ENCODE data around the gene ARSI. TPM values are rescaled to one million over a fixed set of nuclear protein-coding genes. Genes with fewer than 3 reads are reported as not detected.
"Not testable (repeated sequence)": the region's sequence is repeated elsewhere in the genome, so short reads cannot be mapped to it uniquely, and the experiment has no call there.

The ARSI gene
- polyA plus RNA-seq, 6 donors from 2014 or later: not detected

DNA sequence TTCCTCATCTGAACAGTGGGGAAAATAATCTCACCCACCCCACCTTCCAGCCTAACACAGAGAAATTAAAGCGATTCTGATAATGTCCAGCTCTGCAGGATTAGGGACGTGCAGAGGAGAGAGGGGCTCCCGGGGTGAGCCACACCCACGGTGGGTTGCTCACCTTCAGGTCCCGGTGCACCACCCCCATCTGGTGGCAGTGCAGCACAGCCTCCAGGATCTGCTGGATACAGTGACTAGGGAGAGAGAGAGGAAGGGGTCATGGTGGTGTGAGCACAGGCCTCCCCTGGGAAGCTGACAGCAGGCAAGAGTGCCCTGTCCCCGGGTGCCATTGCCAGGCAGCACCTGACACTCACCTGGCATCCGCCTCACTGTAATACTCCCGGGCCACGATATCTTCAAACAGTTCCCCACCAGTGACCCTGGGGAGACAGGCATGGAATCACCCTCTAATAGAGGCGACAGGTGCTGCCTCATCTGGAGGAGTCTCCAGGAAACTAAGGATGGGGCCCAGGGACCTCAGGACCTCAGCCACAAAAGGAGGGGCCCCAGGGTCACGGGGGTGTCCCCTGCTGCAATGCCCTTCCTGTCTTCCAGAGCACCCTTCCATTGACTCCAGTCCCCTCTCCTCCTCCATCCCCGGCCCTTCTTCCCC, 46.2 kb downstream of the ARSI start:
- H3K4me3 Mint-ChIP-seq: peak overlapping the region in 1 of 8 donors; percentile 53
- no peak overlapping the region for H3K27ac Mint-ChIP-seq

DNA sequence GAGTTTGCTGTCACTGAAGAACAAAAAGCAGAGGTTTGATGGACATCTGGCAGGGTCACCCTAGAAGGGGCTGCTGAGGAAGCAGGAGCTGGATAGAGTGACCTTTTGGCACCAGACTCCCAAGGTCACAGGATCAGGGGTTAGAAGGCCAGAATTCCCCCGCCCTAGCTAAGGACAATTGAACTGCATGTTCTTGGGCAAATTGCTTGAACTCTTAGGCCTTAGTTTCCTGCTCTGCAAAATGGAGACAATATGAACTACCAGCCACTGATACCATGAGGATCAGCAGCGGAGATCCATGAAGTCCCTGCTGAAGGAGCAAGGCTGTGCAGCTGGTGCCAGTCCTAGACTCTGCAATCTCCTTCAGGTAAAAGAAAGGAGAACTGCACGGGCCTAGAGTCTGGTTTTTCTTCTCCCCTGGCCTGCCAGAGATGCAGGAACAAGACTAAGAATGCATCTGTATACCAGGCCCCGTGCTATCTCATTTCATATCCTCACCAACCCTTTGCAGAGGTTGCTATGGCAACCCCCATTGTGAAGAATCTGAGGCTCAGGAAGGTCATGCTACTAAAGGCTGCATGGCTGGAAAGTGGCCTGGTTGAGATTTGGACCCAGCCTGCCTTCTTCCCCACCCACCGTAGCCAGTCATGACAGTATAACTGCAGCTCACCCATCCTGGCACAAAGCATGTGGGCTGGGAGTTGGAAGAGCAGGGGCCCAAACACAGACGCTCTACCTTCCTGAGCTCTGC, 46.9 kb downstream of the ARSI start:
- H3K9me3 Mint-ChIP-seq: no peaks in the 10 kb centered on the region
- no peaks in the 10 kb centered on the region for H3K4me1 Mint-ChIP-seq
- H3K36me3 Mint-ChIP-seq: no peaks in the 10 kb centered on the region
- peaks cover 0 to 4% (median 0%) of the 10 kb centered on the region in 3 donors for H3K27me3 Mint-ChIP-seq
- DNase-seq (no peak), ATAC-seq (ENCODE audit: low read depth in 2 of 2) (no peak)
- H3K4me3 Mint-ChIP-seq: no peak overlapping the region
- H3K27ac Mint-ChIP-seq: no peak overlapping the region

More for the DNA sequence above, 46.2 kb downstream of the ARSI start:
- DNase-seq (no peak), ATAC-seq (ENCODE audit: low read depth in 2 of 2) (no peak)
- H3K36me3 Mint-ChIP-seq: no peaks in the 10 kb centered on the region
- H3K4me1 Mint-ChIP-seq: no peaks in the 10 kb centered on the region
- H3K27me3 Mint-ChIP-seq: peaks cover 0 to 4% (median 0%) of the 10 kb centered on the region in 3 donors
- H3K9me3 Mint-ChIP-seq: no peaks in the 10 kb centered on the region

DNA sequence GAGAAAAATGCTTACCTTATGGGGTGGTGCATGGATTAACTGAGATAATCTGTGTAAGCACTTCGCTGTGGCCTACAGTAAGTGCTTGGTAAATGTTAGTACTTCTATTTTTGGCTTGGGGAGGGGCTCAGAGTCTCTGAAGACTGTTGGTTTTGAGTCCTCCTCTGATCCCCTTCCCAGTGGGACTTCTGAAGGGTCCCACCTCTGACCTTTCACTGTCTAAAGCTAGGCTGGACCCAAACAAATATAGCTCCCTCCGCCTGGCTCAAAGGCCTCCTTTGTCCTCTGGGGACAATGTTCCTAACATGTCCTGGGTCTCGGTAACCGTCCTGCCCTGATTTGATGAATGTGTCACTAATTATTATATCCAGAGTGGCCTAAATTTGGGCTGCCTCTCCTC, 47.9 kb downstream of the ARSI start:
- Mint-ChIP-seq H3K4me3 (no peak overlapping the region), H3K27ac (no peak overlapping the region), H3K27me3 (peaks cover 5 to 6% (median 5%) of the 10 kb centered on the region in 3 donors), H3K4me1 (no peaks in the 10 kb centered on the region), H3K36me3 (no peaks in the 10 kb centered on the region), H3K9me3 (no peaks in the 10 kb centered on the region)
- ATAC-seq (ENCODE audit: low read depth in 2 of 2) (no peak), DNase-seq (no peak)

DNA sequence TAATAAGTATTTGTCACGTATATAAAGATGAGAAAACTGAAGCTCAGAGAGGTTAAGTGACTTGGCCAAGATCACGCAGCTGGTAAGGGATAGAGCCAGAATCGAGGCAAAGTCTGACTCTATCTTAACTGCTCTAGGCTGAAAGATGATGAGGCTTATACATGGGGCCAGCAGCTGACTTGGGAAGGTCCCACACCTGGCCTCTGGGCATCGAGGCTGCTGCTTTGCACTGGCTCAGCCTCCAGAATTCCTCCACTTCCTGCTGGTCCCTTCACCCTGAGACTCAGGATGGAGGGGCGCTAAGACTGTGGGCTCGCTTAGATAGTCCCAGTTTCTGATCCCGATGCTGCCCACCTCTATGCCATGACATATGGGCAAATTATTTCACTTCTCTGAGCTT, 48.3 kb downstream of the ARSI start:
- Mint-ChIP-seq H3K9me3 (peaks cover 0 to under 1% (median 0%) of the 10 kb centered on the region in 7 donors), H3K4me1 (no peaks in the 10 kb centered on the region), H3K27me3 (peaks cover 7 to 9% (median 9%) of the 10 kb centered on the region in 3 donors), H3K27ac (no peak overlapping the region), H3K4me3 (no peak overlapping the region), H3K36me3 (no peaks in the 10 kb centered on the region)
- ATAC-seq (ENCODE audit: low read depth in 2 of 2): no peak
- DNase-seq: no peak

DNA sequence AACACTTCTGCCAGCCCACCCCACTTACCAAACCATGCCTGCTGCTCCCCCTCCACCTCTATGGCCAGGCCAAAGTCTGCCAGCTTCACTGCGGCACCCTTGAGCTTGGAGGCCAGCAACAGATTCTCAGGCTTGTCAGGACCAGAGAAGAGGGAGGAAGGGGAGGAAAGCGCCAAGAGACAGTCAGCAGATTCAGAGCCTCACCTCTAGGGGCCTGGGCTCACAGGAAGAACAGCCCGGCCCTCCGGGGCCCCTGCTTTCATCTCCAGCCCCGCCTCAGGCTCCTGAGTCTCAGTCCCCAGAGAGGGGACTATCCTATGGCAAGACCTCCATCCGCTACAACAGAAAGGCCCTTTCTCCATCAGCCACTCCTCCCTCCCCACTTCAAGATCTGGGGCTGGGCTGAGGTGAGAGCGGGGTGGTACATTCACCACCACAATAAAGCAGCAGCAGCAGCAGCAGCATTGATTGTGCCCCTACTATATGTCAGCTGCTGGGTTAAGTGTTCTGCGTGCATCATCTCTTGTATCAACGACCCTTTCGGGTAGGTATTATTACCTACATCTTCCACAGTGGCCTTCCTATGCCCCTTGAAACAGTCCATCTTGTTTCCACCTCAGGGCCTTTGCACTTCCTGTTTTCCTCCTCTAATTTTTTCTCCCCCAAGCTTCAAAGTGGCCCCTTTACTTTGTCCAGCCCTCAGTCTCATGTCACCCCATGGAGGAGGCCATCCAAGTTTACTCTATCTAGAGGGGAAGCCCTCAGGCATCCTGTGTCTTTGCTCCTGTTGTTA, 49.1 kb downstream of the ARSI start:
- DNase-seq (no peak), ATAC-seq (ENCODE audit: low read depth in 2 of 2) (no peak)
- Mint-ChIP-seq H3K4me3 (no peak overlapping the region), H3K27me3 (peaks cover 7 to 16% (median 9%) of the 10 kb centered on the region in 3 donors), H3K36me3 (no peaks in the 10 kb centered on the region), H3K9me3 (peaks cover 0 to 1% (median 0%) of the 10 kb centered on the region in 7 donors), H3K4me1 (no peaks in the 10 kb centered on the region), H3K27ac (no peak overlapping the region)

DNA sequence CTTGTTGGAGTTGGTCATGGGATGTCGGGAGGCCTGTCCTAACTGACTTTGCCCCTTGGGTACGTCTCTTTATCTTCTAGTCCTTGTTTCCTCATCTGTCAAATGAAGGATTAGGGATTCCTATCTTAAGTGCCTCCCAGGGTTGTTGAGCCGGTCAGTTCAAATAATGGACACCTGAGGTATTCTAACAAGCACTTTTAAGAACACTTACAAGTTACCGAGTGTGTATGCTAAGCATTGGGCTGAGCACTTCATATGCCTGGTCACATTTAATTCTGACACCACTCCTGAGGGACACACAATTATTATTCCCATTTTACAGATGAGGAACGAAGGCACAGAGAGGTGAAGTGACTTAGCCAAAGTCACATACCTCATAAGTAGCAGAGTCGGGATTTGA, 50.2 kb downstream of the ARSI start:
- Mint-ChIP-seq H3K36me3 (no peaks in the 10 kb centered on the region), H3K27me3 (peaks cover 7 to 18% (median 9%) of the 10 kb centered on the region in 3 donors), H3K4me3 (no peak overlapping the region), H3K4me1 (no peaks in the 10 kb centered on the region), H3K27ac (no peak overlapping the region), H3K9me3 (peaks cover 0 to 1% (median 0%) of the 10 kb centered on the region in 7 donors)
- DNase-seq: no peak
- ATAC-seq (ENCODE audit: low read depth in 2 of 2): no peak

DNA sequence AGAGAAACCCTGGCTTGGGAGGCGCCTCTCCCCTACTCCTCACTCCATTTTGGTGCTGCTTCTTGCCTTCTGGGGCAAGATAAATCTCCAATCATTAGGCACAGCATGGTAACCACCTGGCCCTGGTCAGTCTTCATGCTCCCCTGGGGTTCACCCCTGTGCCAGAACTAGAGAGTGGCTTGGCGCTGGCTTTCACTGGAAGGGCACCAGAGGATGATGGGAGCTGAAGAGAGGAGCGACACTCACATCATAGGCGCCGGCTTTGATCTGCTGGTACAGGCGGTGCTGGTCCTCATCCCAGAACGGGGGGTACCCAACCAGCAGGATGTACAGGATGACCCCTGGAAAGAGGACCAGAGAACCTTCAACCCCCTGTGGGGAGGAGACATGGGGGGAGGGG, 51.2 kb downstream of the ARSI start:
- H3K4me1 Mint-ChIP-seq: no peaks in the 10 kb centered on the region
- no peak overlapping the region for H3K27ac Mint-ChIP-seq
- H3K36me3 Mint-ChIP-seq: no peaks in the 10 kb centered on the region
- peaks cover 0 to 1% (median 0%) of the 10 kb centered on the region in 7 donors for H3K9me3 Mint-ChIP-seq
- ATAC-seq (ENCODE audit: low read depth in 2 of 2) (no peak), DNase-seq (no peak)
- no peak overlapping the region for H3K4me3 Mint-ChIP-seq
- peaks cover 7 to 26% (median 9%) of the 10 kb centered on the region in 3 donors for H3K27me3 Mint-ChIP-seq

DNA sequence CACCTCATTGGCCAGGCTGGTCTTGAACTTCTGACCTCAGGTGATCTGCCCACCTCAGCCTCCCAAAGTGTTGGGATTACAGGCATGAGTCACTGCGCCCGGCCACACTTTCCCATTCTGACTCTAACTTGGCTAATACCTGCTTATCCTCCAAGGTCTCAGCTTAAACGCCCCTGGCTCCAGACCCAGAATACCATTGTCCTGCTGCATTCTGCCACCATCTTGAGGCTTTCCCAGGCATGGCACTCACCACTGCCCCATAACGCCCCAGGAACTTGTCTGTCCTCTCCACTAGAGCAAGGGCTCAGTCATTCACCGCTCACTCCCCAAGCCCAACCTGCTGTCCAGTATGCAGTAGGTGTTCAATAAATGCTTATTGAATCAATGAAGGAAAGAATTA, 53.0 kb downstream of the ARSI start:
- peak overlapping the region in 1 of 8 donors; percentile 63 for H3K4me3 Mint-ChIP-seq
- no peaks in the 10 kb centered on the region for H3K36me3 Mint-ChIP-seq
- H3K4me1 Mint-ChIP-seq: no peaks in the 10 kb centered on the region
- DNase-seq (no peak), ATAC-seq (ENCODE audit: low read depth in 2 of 2) (no peak)
- peaks cover 7 to 32% (median 9%) of the 10 kb centered on the region in 3 donors for H3K27me3 Mint-ChIP-seq
- peaks cover 0 to 1% (median 0%) of the 10 kb centered on the region in 7 donors for H3K9me3 Mint-ChIP-seq
- no peak overlapping the region for H3K27ac Mint-ChIP-seq

DNA sequence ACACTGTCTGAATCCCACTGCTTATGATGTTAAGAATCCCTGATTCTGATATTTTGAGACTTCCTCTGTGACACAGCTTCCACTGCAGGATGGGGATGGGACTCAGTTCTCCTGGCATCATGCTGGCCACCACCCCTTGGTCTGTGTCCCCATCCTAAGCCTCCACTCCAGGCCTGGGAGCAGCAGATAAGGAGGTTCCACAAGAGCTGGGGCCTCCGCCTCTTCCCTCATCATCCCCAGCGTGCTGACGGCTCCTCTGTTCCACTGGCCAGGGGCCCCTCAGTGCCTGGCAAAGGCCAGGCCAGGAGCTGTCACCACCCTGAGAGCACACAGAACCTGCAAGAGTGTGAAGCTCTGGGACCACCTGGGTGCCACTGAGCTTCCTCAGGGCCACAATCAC, 53.8 kb downstream of the ARSI start:
- peaks cover 5 to 32% (median 9%) of the 10 kb centered on the region in 3 donors for H3K27me3 Mint-ChIP-seq
- no peaks in the 10 kb centered on the region for H3K4me1 Mint-ChIP-seq
- H3K36me3 Mint-ChIP-seq: no peaks in the 10 kb centered on the region
- peaks cover 0 to 1% (median 0%) of the 10 kb centered on the region in 7 donors for H3K9me3 Mint-ChIP-seq
- no peak overlapping the region for H3K27ac Mint-ChIP-seq
- ATAC-seq (ENCODE audit: low read depth in 2 of 2) (no peak), DNase-seq (no peak)
- no peak overlapping the region for H3K4me3 Mint-ChIP-seq

DNA sequence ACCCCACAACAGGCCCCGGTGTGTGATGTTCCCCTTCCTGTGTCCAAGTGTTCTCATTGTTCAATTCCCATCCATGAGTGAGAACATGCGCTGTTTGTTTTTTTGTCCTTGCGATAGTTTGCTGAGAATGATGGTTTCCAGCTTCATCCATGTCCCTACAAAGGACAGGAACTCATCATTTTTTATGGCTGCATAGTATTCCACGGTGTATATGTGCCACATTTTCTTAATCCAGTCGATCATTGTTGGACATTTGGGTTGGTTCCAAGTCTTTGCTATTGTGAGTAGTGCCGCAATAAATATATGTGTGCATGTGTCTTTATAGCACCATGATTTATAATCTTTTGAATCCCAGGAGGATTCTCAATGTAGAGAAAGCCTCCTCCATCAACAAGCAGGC, 54.2 kb downstream of the ARSI start:
- not testable (repeated sequence) for H3K4me1 Mint-ChIP-seq; H3K36me3 Mint-ChIP-seq; H3K9me3 Mint-ChIP-seq; ATAC-seq (ENCODE audit: low read depth in 2 of 2); H3K27ac Mint-ChIP-seq; H3K4me3 Mint-ChIP-seq; DNase-seq
- peaks cover 3 to 32% (median 9%) of the 10 kb centered on the region in 3 donors for H3K27me3 Mint-ChIP-seq

DNA sequence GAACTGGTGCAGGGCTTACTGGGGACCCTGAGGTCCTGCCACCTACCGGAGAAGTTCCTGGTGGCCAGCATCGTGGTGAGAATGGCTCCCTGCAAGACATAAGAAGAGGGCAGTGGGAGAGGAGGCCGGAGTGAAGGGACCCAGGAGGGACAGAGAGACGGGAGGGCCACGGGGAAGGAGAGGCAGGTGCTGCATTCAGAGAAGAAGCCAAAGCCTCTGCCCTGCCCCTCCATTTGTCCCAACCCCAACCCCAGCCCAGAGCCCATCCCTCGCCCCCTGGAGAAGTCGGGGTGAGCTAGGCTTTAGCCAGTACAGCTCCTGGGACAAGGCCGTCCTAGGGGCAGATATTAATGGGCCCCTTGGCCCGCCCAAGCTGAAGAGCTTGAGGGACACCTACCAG, 55.0 kb downstream of the ARSI start:
- DNase-seq (no peak), ATAC-seq (ENCODE audit: low read depth in 2 of 2) (no peak)
- H3K36me3 Mint-ChIP-seq: no peaks in the 10 kb centered on the region
- H3K9me3 Mint-ChIP-seq: peaks cover 0 to 1% (median 0%) of the 10 kb centered on the region in 7 donors
- H3K4me1 Mint-ChIP-seq: no peaks in the 10 kb centered on the region
- H3K27me3 Mint-ChIP-seq: peaks cover 3 to 38% (median 9%) of the 10 kb centered on the region in 3 donors
- no peak overlapping the region for H3K27ac Mint-ChIP-seq
- H3K4me3 Mint-ChIP-seq: no peak overlapping the region

DNA sequence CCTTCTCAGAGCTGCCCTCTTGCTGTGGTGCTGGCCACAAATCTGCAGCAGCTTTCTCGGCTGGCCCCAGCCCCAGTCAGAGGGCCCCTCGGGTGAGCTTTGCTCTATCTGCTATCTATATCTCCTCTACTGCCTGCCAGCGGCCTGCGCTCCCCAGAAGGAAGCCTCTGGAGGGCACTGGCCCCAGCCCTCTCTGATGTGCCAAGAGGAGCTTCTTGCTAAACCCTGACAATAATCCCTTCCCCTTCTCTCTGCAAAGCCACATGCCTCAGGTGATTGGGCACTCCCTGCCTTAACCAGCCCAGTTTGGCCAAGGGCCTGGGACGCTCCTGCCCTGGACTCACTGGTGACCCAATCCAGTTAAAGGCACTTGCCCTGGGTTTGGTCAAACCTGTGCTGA, 55.9 kb downstream of the ARSI start:
- peak overlapping the region in 1 of 6 donors; percentile 42 for H3K27ac Mint-ChIP-seq
- H3K4me3 Mint-ChIP-seq: peak overlapping the region in 2 of 8 donors; percentile 35 to 75
- H3K9me3 Mint-ChIP-seq: peaks cover 0 to 1% (median 0%) of the 10 kb centered on the region in 7 donors
- H3K4me1 Mint-ChIP-seq: no peaks in the 10 kb centered on the region
- ATAC-seq (ENCODE audit: low read depth in 2 of 2) (no peak), DNase-seq (no peak)
- no peaks in the 10 kb centered on the region for H3K36me3 Mint-ChIP-seq
- H3K27me3 Mint-ChIP-seq: peaks cover 3 to 40% (median 10%) of the 10 kb centered on the region in 3 donors

DNA sequence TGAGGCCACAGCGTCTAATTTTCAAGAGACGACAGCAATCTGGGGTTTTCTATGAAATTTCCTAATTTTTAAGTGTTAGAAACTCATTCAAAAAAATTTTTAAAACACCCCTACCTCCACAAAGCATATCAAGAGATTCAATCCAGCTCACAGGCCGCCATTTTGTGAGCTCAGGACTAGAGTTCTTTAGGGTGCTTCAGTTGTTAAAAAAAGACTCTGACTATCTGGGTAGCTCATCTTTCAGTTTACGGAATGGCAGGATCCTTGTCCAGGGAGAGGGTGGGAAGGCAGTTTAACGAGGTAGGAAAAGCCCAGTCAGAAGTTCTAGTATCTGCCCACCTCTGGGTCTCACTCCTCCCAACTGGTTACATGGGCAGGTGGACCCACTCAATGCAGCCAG, 56.3 kb downstream of the ARSI start:
- no peak for DNase-seq
- Mint-ChIP-seq H3K9me3 (peaks cover 0 to 1% (median 0%) of the 10 kb centered on the region in 7 donors), H3K36me3 (no peaks in the 10 kb centered on the region), H3K4me3 (no peak overlapping the region), H3K27me3 (peaks cover 3 to 43% (median 14%) of the 10 kb centered on the region in 3 donors), H3K4me1 (no peaks in the 10 kb centered on the region), H3K27ac (no peak overlapping the region)
- no peak for ATAC-seq (ENCODE audit: low read depth in 2 of 2)

Measured in naive B cell (primary cell).